Measurements from ENCODE around the gene LIN9. TPM values are rescaled to one million over a fixed set of nuclear protein-coding genes. Genes with fewer than 3 reads are reported as not detected.

Gene LIN9
- total RNA-seq, 4 donors from 2014 or later: 2.1 to 4.7 (median 2.8) TPM

DNA sequence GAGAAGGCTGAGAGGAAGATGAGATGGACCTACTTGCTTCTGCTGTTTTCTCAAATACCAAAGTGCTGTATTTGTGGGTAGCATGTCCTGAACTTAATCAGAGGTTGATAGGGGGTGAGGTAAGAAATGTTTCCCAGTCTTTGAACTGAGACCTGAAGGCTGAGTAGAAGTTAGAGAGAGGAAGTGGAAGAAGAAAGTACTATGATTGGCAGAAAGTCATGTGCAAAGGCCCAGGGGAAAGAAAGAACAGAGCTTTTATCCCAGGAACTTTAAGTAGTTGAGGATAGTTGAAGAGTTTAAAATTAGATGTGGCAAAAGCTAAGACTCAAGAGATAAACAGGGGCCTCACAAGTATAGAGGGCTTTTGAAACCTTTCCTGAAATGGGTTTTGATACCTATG, 15.5 kb upstream of the LIN9 start:
- no peak for ATAC-seq
- Histone ChIP-seq H3K27ac (no peak overlapping the region), H3K36me3 (no peaks in the 10 kb centered on the region), H3K4me1 (no peaks in the 10 kb centered on the region), H3K9me3 (no peaks in the 10 kb centered on the region), H3K27me3 (peaks cover 0 to 2% (median 0%) of the 10 kb centered on the region in 3 donors), H3K4me3 (no peak overlapping the region)
- TF ChIP-seq, protein P1, sequence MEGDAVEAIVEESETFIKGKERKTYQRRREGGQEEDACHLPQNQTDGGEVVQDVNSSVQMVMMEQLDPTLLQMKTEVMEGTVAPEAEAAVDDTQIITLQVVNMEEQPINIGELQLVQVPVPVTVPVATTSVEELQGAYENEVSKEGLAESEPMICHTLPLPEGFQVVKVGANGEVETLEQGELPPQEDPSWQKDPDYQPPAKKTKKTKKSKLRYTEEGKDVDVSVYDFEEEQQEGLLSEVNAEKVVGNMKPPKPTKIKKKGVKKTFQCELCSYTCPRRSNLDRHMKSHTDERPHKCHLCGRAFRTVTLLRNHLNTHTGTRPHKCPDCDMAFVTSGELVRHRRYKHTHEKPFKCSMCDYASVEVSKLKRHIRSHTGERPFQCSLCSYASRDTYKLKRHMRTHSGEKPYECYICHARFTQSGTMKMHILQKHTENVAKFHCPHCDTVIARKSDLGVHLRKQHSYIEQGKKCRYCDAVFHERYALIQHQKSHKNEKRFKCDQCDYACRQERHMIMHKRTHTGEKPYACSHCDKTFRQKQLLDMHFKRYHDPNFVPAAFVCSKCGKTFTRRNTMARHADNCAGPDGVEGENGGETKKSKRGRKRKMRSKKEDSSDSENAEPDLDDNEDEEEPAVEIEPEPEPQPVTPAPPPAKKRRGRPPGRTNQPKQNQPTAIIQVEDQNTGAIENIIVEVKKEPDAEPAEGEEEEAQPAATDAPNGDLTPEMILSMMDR (IDR thresholded peaks at IDR 0.05 in 4 of 5, conservative IDR thresholded peaks at IDR 0.05 in 1 of 5): no peak
- no peak for TF ChIP-seq POLR2A (IDR thresholded peaks at IDR 0.05)
- intact Hi-C loops (cut with DNase I; ENCODE audit: low total_unique reads): no loop called here
- DNase-seq: no peak
- in situ Hi-C loops (cut with MboI; ENCODE audit: low sequenced_read_pairs in 4 of 4): no loop called here

DNA sequence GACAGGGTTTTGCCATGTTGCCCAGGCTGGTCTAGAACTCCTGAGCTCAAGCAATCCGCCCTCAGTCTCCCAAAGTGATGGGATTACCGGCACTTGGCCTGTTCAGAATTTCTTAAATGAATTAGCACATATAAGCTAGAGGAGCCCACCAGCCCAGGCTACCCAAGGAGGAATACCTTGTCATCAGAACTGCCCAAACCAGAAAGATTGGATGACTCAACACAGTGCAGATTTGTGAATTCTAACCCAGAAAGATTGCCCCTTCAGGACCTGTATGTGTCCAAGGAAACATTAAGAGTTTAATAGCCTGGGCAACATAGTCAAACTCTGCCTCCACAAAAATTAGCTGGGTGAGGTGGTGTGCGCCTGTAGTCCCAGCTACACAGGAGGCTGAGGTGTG, 14.0 kb upstream of the LIN9 start:
- Histone ChIP-seq H3K4me3 (no peak overlapping the region), H3K9me3 (no peaks in the 10 kb centered on the region), H3K36me3 (no peaks in the 10 kb centered on the region), H3K27me3 (peaks cover 0 to 2% (median 0%) of the 10 kb centered on the region in 3 donors), H3K27ac (no peak overlapping the region), H3K4me1 (no peaks in the 10 kb centered on the region)
- no peak for ATAC-seq
- in situ Hi-C loops (cut with MboI; ENCODE audit: low sequenced_read_pairs in 4 of 4) (no loop called here), intact Hi-C loops (cut with DNase I; ENCODE audit: low total_unique reads) (no loop called here)
- DNase-seq: no peak
- no peak for TF ChIP-seq POLR2A (IDR thresholded peaks at IDR 0.05)
- TF ChIP-seq, protein P1 (IDR thresholded peaks at IDR 0.05 in 4 of 5, conservative IDR thresholded peaks at IDR 0.05 in 1 of 5): no peak

DNA sequence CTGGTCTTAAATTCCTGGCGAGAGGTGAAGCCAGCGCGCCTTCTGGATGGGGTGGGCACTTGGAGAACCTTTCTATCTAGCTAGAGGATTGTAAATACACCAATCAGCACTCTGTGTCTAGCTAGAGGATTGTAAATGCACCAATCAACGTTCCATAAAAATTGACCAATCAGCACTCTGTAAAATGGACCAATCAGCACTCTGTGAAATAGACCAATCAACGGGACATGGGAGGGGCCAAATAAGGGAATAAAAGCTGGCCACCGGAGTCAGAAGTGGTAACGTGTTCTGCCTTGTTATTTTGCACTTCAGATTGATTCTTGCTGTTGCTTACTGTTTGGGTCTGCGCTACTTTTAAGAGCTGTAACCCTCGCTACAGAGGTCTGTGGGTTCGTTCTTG, 12.0 kb upstream of the LIN9 start:
- Histone ChIP-seq H3K4me3 (no peak overlapping the region), H3K36me3 (no peaks in the 10 kb centered on the region), H3K4me1 (no peaks in the 10 kb centered on the region), H3K9me3 (no peaks in the 10 kb centered on the region), H3K27ac (no peak overlapping the region), H3K27me3 (peaks cover 0 to 2% (median 0%) of the 10 kb centered on the region in 3 donors)
- no peak for ATAC-seq
- intact Hi-C loops (cut with DNase I; ENCODE audit: low total_unique reads): no loop called here
- no peak for DNase-seq
- TF ChIP-seq, protein P1 (IDR thresholded peaks at IDR 0.05 in 4 of 5, conservative IDR thresholded peaks at IDR 0.05 in 1 of 5): no peak
- TF ChIP-seq POLR2A (IDR thresholded peaks at IDR 0.05): no peak
- in situ Hi-C loops (cut with MboI; ENCODE audit: low sequenced_read_pairs in 4 of 4): no loop called here

DNA sequence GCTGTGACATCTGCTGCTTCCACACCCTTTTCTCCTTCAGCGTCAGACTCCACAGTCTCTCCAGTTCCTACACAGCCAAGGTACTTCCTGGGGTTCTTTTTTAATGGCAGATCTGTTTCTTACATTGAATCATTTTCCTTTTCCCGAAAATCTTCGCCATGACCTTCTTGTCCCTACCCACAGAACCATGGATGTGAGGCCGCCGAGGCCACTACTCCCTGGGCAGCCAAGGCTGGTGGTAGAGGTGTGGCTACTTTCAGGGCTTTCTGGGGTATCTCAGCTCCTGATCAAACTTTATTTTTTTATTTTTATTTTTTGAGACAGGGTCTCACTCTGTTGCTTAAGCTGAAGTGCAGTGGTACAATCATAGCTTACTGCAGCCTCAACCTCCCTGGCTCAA, 9.5 kb upstream of the LIN9 start:
- no peak overlapping the region for H3K27ac ChIP-seq
- ATAC-seq (no peak), DNase-seq (no peak)
- no peaks in the 10 kb centered on the region for H3K4me1 ChIP-seq
- H3K4me3 ChIP-seq: no peak overlapping the region
- in situ Hi-C loops (cut with MboI; ENCODE audit: low sequenced_read_pairs in 4 of 4) (no loop called here), intact Hi-C loops (cut with DNase I; ENCODE audit: low total_unique reads) (no loop called here)
- no peaks in the 10 kb centered on the region for H3K36me3 ChIP-seq
- H3K27me3 ChIP-seq: peaks cover 0 to 2% (median 0%) of the 10 kb centered on the region in 3 donors
- TF ChIP-seq, protein P1 (IDR thresholded peaks at IDR 0.05 in 4 of 5, conservative IDR thresholded peaks at IDR 0.05 in 1 of 5): no peak
- no peak for TF ChIP-seq POLR2A (IDR thresholded peaks at IDR 0.05)
- H3K9me3 ChIP-seq: no peaks in the 10 kb centered on the region

DNA sequence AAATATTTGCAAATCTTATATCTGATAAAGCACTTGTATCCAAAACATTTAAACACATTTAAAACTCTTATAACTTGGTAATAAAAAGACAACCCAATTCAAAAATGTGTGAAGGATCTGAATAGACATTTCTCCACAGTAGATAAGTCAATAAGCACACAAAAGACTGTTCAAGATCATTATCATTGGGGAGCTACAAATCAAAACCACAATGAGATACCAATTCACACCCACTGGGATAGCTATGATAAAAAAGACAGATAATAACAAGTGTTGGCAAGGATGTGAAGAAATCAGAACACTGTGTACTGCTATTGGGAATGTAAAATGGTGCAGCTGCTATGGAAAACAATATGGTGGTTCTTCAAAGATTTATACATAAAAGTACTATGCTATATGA, 5.1 kb upstream of the LIN9 start:
- in situ Hi-C loops (cut with MboI; ENCODE audit: low sequenced_read_pairs in 4 of 4): no loop called here
- Histone ChIP-seq H3K27me3 (no peaks in the 10 kb centered on the region), H3K4me1 (peaks cover 3 to 9% of the 10 kb centered on the region in 2 donors), H3K27ac (no peak overlapping the region), H3K36me3 (no peaks in the 10 kb centered on the region), H3K4me3 (no peak overlapping the region), H3K9me3 (no peaks in the 10 kb centered on the region)
- DNase-seq: no peak
- TF ChIP-seq, protein P1 (IDR thresholded peaks at IDR 0.05 in 4 of 5, conservative IDR thresholded peaks at IDR 0.05 in 1 of 5): no peak
- TF ChIP-seq POLR2A (IDR thresholded peaks at IDR 0.05): no peak
- ATAC-seq: no peak
- intact Hi-C loops (cut with DNase I; ENCODE audit: low total_unique reads): no loop called here
